DND-41 (cell line): Measurements from ENCODE around the gene TSPAN10.

ENCODE experiments used
- ATAC-seq: fragments of 200-7000 bp; cut with Tn5 transposase; 3 replicates; pipeline ENCODE4 v1.9.1; 2021; ENCODE audit warnings: low read depth; ENCODE audit not compliant: insufficient read depth
- DNase-seq: peaks from one replicate; pipeline ENCODE4 v3.0.0-alpha.2; 2020
- H2AFZ ChIP-seq: 2 replicates; pipeline ENCODE4 v1.6.0; 2012; ENCODE audit warnings: low read depth, low read length
- H3K27ac ChIP-seq: 2 replicates; pipeline ENCODE4 v1.5.1; 2012; ENCODE audit warnings: low read length, inconsistent platforms
- H3K27me3 ChIP-seq: fragments of 200-600 bp; sonication (generic); 2 replicates; pipeline ENCODE4 v1.6.0; 2012; ENCODE audit warnings: low read length, mild to moderate bottlenecking, inconsistent platforms; ENCODE audit not compliant: insufficient read depth, poor library complexity
- H3K36me3 ChIP-seq: 2 replicates; pipeline ENCODE4 v1.5.1; 2012; ENCODE audit warnings: low read length, inconsistent platforms; ENCODE audit not compliant: insufficient read depth
- H3K4me1 ChIP-seq: 2 replicates; pipeline ENCODE4 v1.5.1; 2012; ENCODE audit warnings: mild to moderate bottlenecking, low read length; ENCODE audit not compliant: insufficient read depth
- H3K4me2 ChIP-seq: 2 replicates; pipeline ENCODE4 v1.6.0; 2012; ENCODE audit warnings: mild to moderate bottlenecking, moderate library complexity, low read length, inconsistent platforms; ENCODE audit not compliant: insufficient read depth
- H3K4me3 ChIP-seq, 2 experiments: fragments of 200-600 bp in 1 of 2; shearing (Covaris generic) in 1 of 2; 2 replicates each; pipeline ENCODE4 v1.5.1; 2012 to 2016; ENCODE audit warnings: inconsistent platforms in 2 of 2, low read length in 2 of 2, mild to moderate bottlenecking in 2 of 2, low read depth in 1 of 2, moderate library complexity in 1 of 2
- H3K79me2 ChIP-seq: 2 replicates; pipeline ENCODE4 v1.6.0; 2012; ENCODE audit warnings: low read length, inconsistent platforms; ENCODE audit not compliant: insufficient read depth
- H3K9ac ChIP-seq: 2 replicates; pipeline ENCODE4 v1.6.0; 2012; ENCODE audit warnings: low read depth, mild to moderate bottlenecking, inconsistent platforms, low read length, moderate library complexity
- H3K9me3 ChIP-seq: 2 replicates; pipeline ENCODE4 v1.5.1; 2012; ENCODE audit warnings: low read length, moderate library complexity, mild to moderate bottlenecking, inconsistent platforms; ENCODE audit not compliant: insufficient read depth, severe bottlenecking
- H4K20me1 ChIP-seq: 2 replicates; pipeline ENCODE4 v1.6.0; 2012; ENCODE audit warnings: low read length; ENCODE audit not compliant: insufficient read depth
- EZH2 ChIP-seq: IDR thresholded peaks from 3 replicates; pipeline ENCODE4 v1.6.1; 2012; ENCODE audit warnings: borderline replicate concordance, low read depth, mild to moderate bottlenecking, moderate library complexity, low read length, inconsistent platforms; ENCODE audit not compliant: severe bottlenecking
- TF ChIP-seq, protein P1 (sequence below): IDR thresholded peaks from 2 replicates; pipeline ENCODE4 v1.5.1; 2012; ENCODE audit warnings: borderline replicate concordance, low read length, moderate library complexity, mild to moderate bottlenecking; ENCODE audit not compliant: poor library complexity, severe bottlenecking; ENCODE audit errors: extremely low read depth

The TSPAN10 gene

DNA sequence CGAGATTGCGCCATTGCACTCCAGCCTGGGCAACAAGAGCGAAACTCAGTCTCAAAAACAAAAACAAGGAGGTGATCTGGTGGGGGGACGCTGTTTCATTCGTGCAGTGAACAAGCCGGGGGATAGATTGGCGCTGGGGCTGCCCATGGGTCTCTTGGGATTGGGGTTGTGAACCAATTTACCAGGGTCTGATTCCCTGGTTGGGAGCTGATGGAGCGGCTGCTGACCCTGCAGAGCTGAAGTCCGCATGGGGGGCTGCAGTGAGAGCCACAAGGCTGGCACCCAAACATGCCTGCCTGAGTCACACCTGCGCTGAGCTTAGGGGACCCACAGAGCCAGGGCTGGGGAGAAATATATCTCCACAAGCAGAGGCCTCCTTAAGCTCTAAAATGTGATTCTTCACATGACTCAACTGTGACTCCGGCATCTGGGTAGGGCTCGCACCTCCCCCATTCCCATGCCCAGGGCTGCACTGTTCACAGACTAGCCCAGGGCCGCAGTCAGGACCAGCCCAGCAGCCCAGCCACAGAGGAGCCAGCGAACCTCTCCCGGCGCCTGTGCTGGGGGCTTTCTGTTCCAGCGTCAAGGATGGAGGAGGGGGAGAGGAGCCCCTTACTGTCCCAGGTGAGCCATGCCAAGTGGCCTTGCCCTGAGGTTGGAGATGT is 5.0 kb downstream of the TSPAN10 start:
- Histone ChIP-seq H3K4me1 (peaks cover 11% of the 10 kb centered on the region), H4K20me1 (no peaks in the 10 kb centered on the region), H2AFZ (no peak overlapping the region), H3K9ac (no peak overlapping the region), H3K27me3 (no peaks in the 10 kb centered on the region), H3K36me3 (no peaks in the 10 kb centered on the region), H3K4me3 (no peak overlapping the region), H3K4me2 (no peak overlapping the region), H3K27ac (no peak overlapping the region), H3K79me2 (no peaks in the 10 kb centered on the region), H3K9me3 (no peaks in the 10 kb centered on the region)
- DNase-seq = no peak
- no peak for ATAC-seq
- TF ChIP-seq EZH2 = no peak
- TF ChIP-seq, protein P1, sequence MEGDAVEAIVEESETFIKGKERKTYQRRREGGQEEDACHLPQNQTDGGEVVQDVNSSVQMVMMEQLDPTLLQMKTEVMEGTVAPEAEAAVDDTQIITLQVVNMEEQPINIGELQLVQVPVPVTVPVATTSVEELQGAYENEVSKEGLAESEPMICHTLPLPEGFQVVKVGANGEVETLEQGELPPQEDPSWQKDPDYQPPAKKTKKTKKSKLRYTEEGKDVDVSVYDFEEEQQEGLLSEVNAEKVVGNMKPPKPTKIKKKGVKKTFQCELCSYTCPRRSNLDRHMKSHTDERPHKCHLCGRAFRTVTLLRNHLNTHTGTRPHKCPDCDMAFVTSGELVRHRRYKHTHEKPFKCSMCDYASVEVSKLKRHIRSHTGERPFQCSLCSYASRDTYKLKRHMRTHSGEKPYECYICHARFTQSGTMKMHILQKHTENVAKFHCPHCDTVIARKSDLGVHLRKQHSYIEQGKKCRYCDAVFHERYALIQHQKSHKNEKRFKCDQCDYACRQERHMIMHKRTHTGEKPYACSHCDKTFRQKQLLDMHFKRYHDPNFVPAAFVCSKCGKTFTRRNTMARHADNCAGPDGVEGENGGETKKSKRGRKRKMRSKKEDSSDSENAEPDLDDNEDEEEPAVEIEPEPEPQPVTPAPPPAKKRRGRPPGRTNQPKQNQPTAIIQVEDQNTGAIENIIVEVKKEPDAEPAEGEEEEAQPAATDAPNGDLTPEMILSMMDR = no peak

DNA sequence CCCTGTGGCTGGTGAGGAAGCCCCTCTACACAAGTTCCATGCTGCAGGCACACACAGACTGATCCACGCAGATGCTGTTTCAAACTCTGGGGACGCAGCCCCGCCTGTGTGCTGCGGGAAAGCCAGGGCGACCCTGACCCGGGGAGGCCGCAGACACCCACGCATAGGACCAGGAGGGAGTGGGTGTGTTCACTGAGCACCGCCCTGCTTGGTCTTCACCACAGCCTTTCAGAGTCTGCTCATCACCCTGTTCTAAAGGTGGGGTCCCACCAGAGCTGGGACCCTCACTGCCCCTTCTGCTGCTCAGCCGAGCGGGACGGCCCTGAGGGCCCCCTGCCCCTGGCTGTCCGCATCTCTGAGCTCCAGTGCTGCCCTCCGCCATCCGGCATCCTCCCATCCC is 7.5 kb downstream of the TSPAN10 start:
- no peak overlapping the region for H3K27ac ChIP-seq
- ATAC-seq = no peak

DNA sequence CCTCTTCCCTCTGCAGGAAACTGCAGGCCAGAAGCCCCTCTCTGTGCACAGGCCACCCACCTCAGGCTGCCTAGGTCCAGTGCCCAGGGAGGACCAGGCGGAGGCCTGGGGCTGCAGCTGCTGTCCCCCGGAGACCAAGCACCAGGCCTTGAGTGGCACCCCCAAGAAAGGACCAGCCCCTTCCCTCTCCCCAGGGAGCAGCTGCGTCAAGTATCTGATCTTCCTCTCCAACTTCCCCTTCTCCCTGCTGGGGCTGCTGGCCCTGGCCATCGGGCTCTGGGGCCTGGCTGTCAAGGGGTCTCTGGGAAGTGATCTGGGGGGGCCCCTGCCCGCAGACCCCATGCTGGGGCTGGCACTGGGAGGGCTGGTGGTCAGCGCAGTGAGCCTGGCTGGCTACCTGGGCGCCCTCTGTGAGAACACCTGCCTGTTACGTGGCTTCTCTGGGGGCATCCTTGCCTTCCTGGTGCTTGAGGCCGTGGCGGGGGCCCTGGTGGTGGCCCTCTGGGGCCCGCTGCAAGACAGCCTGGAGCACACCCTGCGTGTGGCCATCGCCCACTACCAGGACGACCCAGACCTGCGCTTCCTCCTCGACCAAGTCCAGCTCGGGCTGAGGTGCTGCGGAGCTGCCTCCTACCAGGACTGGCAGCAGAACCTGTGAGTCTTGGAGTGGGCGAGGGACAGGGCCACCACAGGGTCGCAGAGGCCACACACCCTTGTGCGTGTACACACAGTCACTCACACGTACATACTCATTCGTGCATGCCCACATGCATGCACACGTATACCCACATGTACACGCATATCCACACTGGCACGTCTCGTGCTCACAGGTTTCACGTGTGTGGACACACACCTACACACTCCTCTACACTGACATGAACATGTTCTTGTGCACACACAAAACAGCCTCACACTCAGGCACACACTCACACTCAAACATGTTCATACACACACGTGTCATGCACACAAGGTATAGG is 8.3 kb downstream of the TSPAN10 start:
- Histone ChIP-seq H3K4me2 (no peak overlapping the region), H3K79me2 (no peaks in the 10 kb centered on the region), H3K27ac (no peak overlapping the region), H3K9me3 (peaks cover 2% of the 10 kb centered on the region), H4K20me1 (no peaks in the 10 kb centered on the region), H3K9ac (no peak overlapping the region), H3K36me3 (no peaks in the 10 kb centered on the region), H3K4me1 (no peaks in the 10 kb centered on the region), H2AFZ (no peak overlapping the region), H3K27me3 (no peaks in the 10 kb centered on the region), H3K4me3 (no peak overlapping the region)
- DNase-seq (no peak), ATAC-seq (no peak)
- TF ChIP-seq, protein P1 = no peak
- no peak for TF ChIP-seq EZH2

More for the DNA sequence above, 7.5 kb downstream of the TSPAN10 start:
- no peak for DNase-seq
- H3K9ac ChIP-seq = no peak overlapping the region
- no peak overlapping the region for H2AFZ ChIP-seq
- H3K27me3 ChIP-seq = no peaks in the 10 kb centered on the region
- no peak overlapping the region for H3K4me3 ChIP-seq
- TF ChIP-seq, protein P1 = no peak
- H3K36me3 ChIP-seq = no peaks in the 10 kb centered on the region
- H3K4me1 ChIP-seq = no peaks in the 10 kb centered on the region
- no peak overlapping the region for H3K4me2 ChIP-seq
- H3K9me3 ChIP-seq = peaks cover 2% of the 10 kb centered on the region
- no peaks in the 10 kb centered on the region for H4K20me1 ChIP-seq
- no peaks in the 10 kb centered on the region for H3K79me2 ChIP-seq
